Measurements from ENCODE around the gene PLCXD3.

Gene PLCXD3, protein sequence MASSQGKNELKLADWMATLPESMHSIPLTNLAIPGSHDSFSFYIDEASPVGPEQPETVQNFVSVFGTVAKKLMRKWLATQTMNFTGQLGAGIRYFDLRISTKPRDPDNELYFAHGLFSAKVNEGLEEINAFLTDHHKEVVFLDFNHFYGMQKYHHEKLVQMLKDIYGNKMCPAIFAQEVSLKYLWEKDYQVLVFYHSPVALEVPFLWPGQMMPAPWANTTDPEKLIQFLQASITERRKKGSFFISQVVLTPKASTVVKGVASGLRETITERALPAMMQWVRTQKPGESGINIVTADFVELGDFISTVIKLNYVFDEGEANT

DNA sequence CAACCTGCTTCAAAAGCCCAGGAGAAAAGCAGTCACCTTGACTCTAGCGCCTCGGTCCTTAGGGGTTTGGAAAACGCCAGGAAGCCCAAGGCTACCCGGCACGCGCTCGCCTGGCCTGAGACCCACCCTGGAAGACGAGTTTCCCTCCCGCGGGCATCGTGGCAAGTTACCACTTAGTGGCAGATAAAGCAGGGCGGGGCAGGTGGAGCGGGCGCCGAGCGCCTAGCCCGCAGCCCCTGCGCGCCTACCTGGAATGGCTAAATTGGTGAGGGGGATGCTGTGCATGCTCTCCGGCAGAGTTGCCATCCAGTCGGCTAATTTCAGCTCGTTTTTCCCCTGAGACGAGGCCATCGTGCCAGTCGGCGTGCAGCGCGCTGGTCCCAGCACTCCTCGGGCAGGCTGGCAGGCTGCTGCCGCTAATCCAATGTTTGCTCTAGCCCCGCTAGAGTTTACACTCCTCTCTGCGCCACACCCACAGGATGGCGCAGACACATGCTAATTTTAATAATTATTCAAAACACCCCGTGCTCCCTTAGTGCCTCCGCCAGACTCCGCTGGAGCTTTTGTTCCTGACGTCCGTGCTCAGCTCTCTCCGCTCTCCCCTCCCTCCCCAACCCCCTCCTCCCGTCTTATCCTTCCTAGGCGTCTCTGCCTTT is at the start of gene PLCXD3:
TSS of gene PLCXD3 (minus strand) at position 426 of the 656 bp plus-strand sequence. CDS start at position 351, 75 bp downstream.
- DNase-seq (ENCODE audit: low spot score) = no peak

DNA sequence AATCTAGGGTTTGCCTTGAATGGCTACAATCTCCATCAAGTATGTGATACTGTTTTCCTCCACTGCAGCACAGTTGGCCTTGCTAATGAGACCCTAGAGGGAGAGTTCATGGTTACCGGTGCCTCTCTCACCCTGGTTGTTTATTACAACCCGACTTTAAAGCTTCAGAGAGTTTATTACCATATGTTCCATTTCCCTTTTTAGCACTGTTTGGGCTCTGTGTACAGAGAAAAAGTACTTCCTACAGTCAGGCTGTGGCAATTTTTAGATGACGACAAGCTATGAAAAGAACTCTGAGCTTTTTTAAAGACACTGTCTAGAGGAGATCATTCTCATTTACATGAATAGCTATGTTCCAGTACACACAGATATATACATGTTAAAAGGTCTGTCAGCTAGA is 48.8 kb upstream of the PLCXD3 start:
- DNase-seq (ENCODE audit: low spot score) = no peak

DNA sequence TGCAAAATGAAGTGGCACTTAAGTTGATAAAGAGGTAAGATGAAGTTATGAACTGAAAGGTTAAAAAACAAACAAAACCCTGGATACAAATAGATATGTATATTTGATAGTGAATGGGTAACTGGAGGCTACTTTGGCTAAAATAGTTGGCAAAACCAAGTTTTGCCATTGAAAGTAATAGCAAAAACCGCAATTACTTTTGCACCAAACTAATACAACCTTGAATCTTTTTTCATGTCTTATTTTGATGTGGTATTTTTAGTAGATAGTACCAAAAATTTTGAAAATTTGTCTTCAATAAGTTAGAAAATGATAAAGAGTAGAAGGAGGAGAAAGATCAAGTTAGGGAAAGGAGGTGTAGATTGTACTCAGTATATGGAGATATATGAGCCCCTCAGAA is 47.9 kb upstream of the PLCXD3 start:
- no peak for DNase-seq (ENCODE audit: low spot score)

DNA sequence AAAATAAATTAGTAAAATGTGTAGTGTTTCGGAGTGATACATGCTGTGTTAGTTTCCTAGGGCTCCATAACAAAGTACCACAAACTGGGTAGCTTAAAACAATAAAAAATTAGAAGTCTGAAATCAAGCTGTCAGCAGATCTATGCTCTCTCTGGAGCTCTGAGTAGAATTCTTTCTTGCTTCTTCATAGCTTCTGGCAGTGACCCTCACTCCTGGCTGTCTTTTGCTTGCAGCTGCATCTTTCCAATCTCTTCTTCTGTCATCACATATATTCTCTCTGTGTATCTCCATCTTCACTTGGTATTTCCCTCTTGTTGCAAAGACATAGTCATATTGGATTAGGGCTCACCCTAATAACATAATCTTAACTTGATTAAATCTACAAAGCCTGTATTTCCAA is 37.6 kb upstream of the PLCXD3 start:
- DNase-seq (ENCODE audit: low spot score) = no peak

DNA sequence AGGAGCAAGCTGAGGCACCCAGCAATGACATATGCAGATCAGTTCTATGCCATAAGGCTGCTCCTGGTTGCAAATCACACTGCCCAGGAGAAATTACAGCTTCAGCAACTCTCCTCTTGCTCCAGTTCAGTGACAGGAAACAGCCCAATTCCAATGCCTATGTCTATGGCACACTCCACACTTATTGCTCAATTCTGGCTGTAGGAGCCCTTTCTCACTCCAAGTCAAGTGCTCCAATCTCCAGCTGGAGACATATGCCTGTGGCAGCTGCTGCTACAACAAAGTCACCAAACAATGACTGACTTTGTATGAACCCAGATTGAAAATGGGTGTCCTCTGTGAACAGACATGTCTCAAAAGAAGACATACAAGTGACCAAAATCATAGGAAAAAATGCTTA is 31.8 kb upstream of the PLCXD3 start:
- DNase-seq (ENCODE audit: low spot score) = no peak

DNA sequence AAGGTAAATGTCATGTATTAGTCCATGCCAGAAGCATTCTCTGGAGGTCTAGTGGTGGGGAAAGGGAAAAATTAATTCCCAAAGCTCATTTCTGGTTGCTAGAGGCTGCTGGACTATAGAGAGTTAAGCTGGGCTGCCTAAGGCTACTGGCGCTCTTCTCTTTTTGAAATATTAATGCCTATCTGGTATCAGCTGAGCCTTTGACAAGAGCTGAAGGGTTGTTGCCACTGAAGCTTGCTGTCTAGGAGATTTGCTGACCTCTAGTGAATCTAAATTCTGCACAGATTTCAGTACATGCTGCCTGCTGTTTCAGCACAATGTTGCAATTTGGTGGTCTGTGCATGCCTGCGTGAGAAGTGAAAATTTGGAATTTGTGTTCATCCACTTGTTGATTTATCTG is 29.1 kb upstream of the PLCXD3 start:
- DNase-seq (ENCODE audit: low spot score) = no peak

DNA sequence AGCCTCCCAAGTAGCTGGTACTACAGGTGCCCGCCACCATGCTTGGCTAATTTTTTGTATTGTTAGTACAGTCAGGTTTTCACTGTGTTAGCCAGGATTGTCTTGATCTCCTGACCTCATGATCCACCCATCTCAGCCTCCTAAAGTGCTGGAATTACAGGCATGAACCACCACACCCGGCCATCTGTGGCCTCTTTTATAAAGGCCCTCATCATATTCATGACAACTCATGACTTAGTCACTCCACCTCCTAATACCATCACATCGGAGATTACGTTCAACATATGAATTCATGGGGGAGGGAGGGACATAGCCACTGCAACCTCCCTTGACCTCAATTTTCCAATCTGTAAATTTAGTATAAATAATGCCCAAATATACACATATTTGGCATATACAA is 27.2 kb upstream of the PLCXD3 start:
- no peak for DNase-seq (ENCODE audit: low spot score)

DNA sequence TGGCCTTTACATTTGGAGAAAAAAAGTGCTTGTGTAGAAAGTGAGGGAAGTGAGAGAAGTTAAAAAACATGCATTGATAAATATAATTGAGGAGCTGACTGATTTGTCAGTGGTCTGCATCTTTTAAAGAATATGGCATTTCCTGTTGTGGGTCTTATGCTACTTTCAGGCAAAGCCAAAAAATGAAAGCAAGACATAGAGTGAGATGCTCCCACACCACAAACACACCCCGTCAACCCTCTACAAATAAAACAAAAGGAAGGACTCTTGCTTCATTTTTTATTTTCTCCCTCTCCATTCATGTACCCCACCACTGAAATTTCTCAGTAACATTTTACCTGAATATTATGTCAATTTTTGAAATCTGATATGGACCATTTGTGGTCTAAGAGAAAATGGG is 22.1 kb upstream of the PLCXD3 start:
- no peak for DNase-seq (ENCODE audit: low spot score)

DNA sequence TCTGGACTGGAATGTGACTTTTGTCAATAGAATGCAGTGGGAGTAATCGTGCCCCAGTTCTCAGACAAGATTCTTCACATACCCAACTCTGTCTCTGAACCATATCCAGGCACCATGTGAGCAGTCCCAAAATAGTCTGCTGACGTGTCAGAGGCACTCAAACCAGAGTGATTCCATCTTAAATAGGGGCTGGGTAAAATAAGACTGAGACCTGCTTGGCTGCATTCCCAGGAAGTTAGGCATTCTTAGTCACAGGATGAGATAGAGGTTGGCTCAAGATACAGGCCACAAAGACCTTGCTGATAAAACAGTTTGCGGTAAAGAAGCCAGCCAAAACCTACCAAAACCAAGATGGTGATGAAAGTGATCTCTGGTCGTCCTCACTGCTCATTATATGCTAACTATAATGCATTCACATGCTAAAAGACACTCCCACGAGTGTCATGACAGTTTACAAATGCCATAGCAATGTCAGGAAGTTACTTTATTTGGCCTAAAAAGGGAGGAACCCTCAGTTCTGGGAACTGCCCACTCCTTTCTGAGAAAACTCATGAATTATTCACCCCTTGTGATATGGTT is 16.9 kb upstream of the PLCXD3 start:
- no peak for DNase-seq (ENCODE audit: low spot score)

DNA sequence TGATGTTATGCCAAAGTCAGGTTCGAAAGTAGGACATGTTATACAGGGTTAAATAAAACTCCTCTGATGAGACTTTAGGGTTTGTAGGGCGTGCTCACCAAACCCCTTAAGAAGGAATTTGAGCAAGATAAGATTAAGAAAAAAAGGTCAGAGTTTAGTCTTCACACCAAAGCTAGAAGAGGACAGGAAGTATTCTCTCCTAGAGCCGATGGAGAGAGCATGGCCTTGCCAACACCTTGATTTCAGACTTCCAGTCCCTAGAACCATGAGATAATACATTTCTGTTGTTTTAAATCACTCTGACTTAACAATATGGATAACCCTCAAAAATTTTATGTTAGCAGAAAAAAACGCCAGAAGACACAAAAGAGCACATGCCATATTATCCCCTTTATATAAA is 16.3 kb upstream of the PLCXD3 start:
- DNase-seq (ENCODE audit: low spot score) = no peak

DNA sequence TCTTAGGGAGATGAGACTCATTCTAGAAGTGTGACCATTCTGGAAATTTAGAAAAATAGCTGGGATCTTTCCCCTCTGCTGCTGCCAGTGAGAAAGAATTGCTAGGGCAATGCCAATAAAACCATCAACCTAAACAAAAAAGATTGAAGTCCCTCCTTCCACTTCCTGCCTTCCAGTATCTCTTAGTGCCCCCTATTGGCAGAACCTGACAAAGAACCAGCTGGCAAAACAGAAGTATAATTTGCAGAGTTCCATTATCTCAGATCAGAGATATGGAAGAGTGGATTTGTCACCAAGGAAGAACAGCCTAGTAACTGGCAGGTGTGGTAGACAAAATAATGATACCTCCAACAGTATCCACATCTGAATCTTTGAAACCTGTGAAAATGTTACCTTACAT is 13.8 kb upstream of the PLCXD3 start:
- DNase-seq (ENCODE audit: low spot score) = no peak

DNA sequence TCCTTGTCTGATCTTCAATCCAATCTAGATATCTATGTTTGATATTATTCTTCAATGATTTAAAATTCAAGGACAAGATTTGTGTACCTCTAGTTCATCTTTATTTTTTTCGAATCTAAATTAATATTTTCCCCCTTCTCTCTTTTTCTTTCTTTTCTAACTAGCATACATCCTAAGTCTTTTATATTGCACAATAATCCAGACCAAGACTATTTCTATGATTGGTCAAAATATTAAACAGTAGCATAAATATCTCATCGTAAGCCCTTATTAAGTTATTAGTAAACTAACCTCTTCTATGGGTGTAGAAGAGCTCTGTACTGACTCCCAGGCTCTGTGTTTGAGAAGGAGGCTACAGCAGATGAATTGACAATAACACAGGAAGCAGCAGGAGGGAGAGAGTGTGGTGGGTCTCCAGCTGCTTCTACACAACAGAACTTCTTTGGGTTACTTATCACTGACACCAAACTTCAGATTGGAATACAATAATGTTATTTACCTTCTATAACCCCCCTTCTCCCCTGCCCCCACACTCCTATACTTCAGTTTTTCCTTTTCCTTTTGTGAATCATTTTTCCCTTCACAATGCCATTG is 11.9 kb upstream of the PLCXD3 start:
- no peak for DNase-seq (ENCODE audit: low spot score)

DNA sequence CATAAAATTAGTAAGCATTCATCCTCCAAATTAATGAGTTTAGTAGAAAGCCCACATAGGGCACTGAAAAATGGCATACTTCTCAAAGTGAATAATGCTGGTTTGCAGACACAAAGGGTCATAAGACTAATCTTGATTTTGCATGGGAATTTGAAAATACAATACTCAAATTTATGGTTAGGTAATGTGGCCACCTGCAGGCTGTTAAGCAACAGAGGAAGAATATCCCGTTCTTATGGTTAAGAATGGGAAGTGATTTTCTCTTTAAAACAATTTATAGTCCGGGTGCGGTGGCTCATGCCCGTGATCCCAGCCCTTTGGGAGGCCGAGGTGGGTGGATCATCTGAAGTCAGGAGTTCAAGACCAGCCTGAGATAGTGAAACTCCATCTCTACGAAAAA is 9.4 kb upstream of the PLCXD3 start:
- no peak for DNase-seq (ENCODE audit: low spot score)

DNA sequence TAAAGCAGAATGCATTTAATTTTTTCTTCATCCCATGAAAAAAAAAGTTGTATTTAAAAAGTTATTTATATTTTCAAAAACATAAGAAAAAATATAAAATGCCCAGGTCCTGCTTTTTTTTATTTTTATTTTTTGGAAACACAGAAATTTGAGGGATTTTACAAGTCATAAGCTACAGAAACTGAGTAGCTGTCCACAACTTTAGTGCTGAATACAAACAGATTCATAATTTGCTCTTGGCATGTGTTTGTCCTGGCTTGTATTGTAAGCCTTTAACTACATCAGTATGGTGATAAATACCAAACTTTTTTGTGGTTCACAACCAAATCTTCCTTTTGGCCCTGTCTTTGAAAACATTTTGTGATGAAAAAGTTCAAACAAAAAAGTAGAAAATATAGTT is 7.5 kb upstream of the PLCXD3 start:
- no peak for DNase-seq (ENCODE audit: low spot score)

DNA sequence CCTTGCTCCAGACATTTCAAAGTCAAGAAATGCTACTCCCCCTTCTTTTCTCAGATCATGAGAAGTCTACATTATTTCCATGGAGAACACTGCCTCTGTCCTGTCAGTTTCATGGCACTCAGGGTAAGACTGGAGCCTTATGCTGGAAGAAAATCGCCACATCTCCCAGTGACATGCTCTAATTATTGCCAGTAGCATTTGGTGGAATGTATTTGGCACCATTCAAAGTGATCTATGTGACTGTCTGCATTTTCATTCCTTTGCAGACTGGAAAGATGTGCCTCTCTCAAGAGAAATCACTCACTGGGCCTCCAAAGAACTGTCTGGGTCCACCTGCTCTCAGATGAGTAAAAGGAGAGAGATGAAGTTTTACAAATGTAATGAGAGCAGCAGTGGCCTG is 840 bp upstream of the PLCXD3 start:
- no peak for DNase-seq (ENCODE audit: low spot score)

DNA sequence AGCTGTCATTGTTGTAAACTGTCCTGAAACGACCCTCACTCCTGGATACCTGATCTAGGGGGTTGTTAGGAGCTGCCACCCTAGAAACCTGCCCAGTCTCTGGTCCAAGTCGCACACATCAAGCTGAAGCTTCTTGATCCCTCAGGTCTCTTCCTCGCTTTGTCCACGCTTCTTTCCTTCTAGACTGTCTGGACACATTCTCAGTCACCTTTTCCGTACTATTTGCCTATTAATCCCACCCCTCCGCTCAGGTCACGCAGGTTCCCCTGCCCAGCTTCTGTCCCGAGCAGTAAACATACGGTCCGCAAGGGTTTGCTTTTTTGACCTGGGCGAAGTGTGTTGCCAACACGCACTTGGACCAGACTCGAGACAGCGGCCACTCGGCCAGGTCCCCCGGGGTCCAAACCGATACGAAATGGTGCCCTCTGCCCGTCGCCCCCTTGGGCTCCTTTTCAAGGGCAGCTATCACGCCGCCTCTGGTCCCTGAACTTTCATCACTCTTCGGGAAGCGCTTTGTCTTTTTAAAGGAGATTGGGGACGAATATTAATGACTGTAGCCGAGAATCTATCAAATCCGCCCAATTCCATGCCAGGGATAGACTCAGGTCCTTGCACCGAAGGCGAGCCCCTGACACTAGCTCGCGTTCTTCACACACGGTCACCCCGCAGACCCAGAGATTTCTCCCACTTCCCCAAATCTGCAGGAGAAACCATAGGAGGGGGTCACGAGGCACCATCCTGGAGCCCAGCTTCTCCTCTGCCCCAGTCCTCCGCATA is 814 bp downstream of the PLCXD3 start:
- no peak for DNase-seq (ENCODE audit: low spot score)

DNA sequence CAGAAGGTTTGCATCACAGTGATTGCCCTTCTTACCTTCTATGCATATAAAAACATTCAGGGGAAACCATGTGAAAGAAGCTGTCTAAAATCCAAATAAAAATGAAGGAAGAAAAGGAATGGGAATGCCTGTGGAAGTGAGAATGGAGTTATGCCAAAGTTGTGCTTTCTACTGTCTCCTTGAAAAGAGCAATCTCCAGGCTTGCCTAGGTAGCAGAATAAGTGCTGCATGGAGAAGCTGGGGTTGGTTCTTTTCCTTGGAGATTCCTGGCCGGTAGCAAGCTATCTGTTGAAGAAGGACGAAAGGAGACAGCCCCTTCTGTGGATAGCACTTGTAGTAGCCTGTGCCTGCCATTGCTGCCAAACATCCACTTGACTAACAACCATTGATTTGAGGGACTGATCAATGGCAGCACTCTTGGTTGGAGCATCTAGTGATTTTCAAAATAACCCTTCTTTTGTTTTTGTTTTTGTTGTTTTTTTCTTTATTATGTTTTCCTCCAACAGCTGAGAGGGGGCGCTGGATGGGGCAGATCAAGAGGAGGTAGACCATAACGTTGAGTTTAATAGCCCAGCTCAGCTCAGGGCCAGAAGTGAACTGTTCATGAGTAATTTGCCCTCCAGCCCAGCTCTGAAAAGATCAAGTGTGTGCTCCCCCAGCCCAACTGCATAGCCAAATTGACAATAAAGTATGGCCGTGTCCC is 1.6 kb downstream of the PLCXD3 start:
- DNase-seq (ENCODE audit: low spot score) = no peak

DNA sequence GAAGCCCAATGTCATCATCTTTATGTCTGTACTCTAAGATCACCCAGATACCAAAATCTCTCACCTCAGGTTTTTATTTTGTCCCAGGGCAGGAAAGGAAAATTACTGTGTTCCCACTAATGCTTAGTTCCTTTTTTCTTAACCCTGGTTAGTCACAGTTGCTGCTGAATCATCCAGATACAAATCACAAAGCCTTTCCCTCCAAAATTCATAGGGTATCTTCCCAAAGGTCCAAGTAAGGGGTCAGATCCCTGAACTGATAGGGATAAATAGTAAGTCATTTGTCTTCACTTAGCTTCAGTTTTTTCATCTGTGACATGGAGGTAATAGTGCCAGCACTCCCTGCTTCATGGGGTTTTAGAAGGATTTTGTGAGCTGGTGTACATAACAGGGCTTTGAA is 2.2 kb downstream of the PLCXD3 start:
- no peak for DNase-seq (ENCODE audit: low spot score)

DNA sequence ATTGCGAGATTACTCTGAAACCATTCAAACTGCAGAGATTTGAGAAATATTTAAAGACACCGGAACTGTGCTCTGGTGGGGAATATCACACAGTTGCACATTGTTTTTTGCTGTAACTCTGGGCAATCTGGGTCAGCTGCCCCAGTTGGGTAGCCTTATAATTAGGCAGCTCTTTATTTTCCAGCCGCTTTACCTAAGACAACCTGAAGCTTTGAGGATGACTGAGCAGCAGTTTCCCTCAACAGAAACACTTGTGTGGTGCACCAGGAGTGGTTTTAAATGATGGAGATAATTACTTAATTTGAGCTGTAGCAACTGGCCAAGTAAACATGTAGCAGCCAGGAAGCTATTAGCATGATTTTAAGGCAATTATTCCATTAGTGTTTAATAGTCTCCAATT is 2.9 kb downstream of the PLCXD3 start:
- no peak for DNase-seq (ENCODE audit: low spot score)

DNA sequence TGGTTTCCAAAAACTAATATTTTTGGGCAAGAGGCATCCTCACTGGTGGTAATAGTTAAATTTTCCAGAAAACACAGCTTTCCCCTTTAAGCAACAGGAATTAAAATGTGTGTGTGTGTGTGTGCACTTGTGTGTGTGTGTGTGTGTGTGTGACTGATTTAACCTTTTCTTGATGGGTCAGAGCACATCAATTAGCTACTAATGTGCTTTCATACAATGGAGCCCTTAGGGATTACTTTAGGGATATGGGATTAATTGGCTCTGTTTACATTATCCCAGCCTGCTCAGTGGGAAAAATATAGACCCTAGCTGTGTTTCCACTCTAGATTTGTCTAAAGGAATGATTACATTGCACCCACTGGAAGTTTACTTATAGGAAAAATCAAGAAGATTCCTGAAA is 6.5 kb downstream of the PLCXD3 start:
- DNase-seq (ENCODE audit: low spot score) = no peak

DNA sequence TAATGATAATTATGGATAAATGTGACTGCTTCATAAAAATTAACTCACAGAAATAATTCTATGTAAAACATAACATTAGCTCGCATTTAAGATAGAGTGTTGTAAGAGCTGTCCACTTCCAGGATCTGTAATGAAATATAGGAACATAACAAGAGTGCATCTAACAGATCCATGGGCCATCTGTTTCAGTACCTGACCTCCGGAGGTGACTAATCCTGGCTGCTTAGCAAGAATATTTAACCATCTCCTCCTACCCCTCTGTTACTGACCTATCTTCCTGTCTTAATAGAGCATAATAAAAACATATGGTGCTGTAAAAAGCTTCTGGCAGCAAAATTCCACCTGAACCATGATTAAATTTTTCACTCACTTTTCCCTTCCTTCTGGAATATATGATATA is 7.1 kb downstream of the PLCXD3 start:
- no peak for DNase-seq (ENCODE audit: low spot score)

Data from left forelimb (tissue), 1 donor.